GM18951 (cell line): ENCODE results near the gene SEZ6.

Experiments
- POLR2A ChIP-seq: IDR thresholded peaks from 4 replicates; pipeline ENCODE4 v1.6.1; 2011; ENCODE audit warnings: mild to moderate bottlenecking; ENCODE audit not compliant: insufficient read length, insufficient read depth; ENCODE audit errors: extremely low read depth
- in situ Hi-C: fragments of 300-500 bp; cut with MboI; formaldehyde crosslinking; loops from one replicate; pipeline ENCODE4 v1.12.0; 2022; ENCODE audit warnings: low sequenced_read_pairs, mixed read lengths, inconsistent platforms; ENCODE audit not compliant: unreplicated experiment

SEZ6 gene

GRCh38 chr17:28986714-28987655 lies 18.8 kb downstream of the SEZ6 start:
- in situ Hi-C loops: no loop called here
- no peak for TF ChIP-seq POLR2A

GRCh38 chr17:28985950-28986713 lies 19.7 kb downstream of the SEZ6 start:
- in situ Hi-C loops: no loop called here

GRCh38 chr17:28983286-28984230 lies 22.3 kb downstream of the SEZ6 start:
- no peak for TF ChIP-seq POLR2A
- in situ Hi-C loops: no loop called here

More at GRCh38 chr17:28985950-28986713, 19.7 kb downstream of the SEZ6 start:
- TF ChIP-seq POLR2A: no peak

- in situ Hi-C loops: no loop called here
- TF ChIP-seq POLR2A: no peak
Observed at GRCh38 chr17:28982131-28982793, 23.6 kb downstream of the SEZ6 start.

GRCh38 chr17:28978356-28978964 lies 27.4 kb downstream of the SEZ6 start:
- in situ Hi-C loops: loop anchor here (10.0 kb wide), 1 partner anchor 126 kb away; no protein-coding TSS in a partner anchor
- TF ChIP-seq POLR2A: no peak

GRCh38 chr17:28977659-28978355 lies 28.0 kb downstream of the SEZ6 start:
- no peak for TF ChIP-seq POLR2A
- in situ Hi-C loops: loop anchor here (10.0 kb wide), 1 partner anchor 127 kb away; no protein-coding TSS in a partner anchor

- TF ChIP-seq POLR2A: no peak
- in situ Hi-C loops: loop anchor here (10.0 kb wide), 1 partner anchor 129 kb away; no protein-coding TSS in a partner anchor
Observed at GRCh38 chr17:28975646-28976045, 30.2 kb downstream of the SEZ6 start.

GRCh38 chr17:28975031-28975430 lies 30.8 kb downstream of the SEZ6 start:
- TF ChIP-seq POLR2A: no peak
- in situ Hi-C loops: loop anchor here (10.0 kb wide), 1 partner anchor 130 kb away; no protein-coding TSS in a partner anchor

- in situ Hi-C loops: loop anchor here (10.0 kb wide), 1 partner anchor 130 kb away; no protein-coding TSS in a partner anchor
- no peak for TF ChIP-seq POLR2A
Observed at GRCh38 chr17:28974451-28974850, 31.4 kb downstream of the SEZ6 start.

- in situ Hi-C loops: loop anchor here (10.0 kb wide), 1 partner anchor 131 kb away; no protein-coding TSS in a partner anchor
- TF ChIP-seq POLR2A: no peak
Observed at GRCh38 chr17:28973425-28973824, 32.4 kb downstream of the SEZ6 start.

- no peak for TF ChIP-seq POLR2A
- in situ Hi-C loops: loop anchor here (10.0 kb wide), 1 partner anchor 132 kb away; no protein-coding TSS in a partner anchor
Observed at GRCh38 chr17:28972437-28972836, 33.4 kb downstream of the SEZ6 start.
